Measurements from ENCODE around the gene PTDSS2. TPM values are rescaled to one million over a fixed set of nuclear protein-coding genes. Genes with fewer than 3 reads are reported as not detected.
A peak's percentile ranks its signal among the peaks of the same experiment; 100 is the strongest.

PTDSS2 gene
- total and polyA plus RNA-seq, 9 of the 15 experiments (the other 6 are each of a cell fraction or from before 2014, with no cell fraction given): 0.45 to 53.9 (median 17.2) TPM

DNA sequence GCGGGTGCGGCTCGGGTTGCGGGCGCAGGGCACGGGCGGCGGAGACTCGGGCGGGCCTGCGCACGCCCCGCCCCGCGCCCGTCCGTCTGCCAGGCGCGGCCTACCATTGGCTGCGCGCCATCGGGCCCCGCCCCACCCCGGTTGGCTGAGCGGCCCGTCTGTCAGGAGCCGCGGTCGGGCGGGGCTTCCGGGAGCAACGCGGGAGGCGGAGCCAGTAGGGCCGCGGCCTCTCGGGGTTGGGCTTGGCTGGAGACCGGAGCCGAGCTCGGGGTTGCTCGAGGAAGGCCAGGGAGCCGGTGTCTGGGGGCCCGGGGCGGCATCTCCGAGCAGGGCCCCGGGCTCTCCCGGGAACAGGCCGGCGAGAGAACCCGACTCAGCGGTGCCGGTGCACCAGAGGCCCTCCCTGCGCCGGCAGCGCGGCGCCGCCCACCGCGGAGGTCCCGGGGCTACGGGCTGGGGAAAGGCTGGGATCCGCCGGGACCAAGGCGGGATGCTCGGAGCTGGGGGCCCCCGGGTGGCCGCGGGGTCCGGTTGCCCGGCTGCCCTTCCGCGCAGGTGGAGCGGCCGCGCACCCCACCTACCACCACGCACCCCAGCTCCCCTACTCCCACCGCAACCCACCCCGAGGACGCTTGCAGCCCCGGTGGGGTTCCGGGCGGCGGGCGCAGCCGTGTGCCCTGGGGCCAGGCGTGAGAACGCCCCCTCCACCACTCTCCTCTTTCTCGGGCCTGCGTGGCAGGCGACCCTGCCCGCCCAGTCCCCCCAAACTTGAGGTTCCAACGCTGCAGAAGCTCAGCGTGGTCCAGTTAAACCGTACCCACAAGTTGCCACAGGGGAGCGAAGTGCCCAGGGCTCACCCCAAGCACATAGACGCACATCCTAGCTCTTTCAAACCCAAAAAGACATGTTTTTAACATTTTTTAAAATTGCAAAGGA, 85.7 kb downstream of the PTDSS2 start, which contains the start of gene HRAS (continued):
- TF ChIP-seq, protein P1, sequence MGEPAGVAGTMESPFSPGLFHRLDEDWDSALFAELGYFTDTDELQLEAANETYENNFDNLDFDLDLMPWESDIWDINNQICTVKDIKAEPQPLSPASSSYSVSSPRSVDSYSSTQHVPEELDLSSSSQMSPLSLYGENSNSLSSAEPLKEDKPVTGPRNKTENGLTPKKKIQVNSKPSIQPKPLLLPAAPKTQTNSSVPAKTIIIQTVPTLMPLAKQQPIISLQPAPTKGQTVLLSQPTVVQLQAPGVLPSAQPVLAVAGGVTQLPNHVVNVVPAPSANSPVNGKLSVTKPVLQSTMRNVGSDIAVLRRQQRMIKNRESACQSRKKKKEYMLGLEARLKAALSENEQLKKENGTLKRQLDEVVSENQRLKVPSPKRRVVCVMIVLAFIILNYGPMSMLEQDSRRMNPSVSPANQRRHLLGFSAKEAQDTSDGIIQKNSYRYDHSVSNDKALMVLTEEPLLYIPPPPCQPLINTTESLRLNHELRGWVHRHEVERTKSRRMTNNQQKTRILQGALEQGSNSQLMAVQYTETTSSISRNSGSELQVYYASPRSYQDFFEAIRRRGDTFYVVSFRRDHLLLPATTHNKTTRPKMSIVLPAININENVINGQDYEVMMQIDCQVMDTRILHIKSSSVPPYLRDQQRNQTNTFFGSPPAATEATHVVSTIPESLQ (CRISPR knock-in tag; IDR thresholded peaks at IDR 0.05): no peak
- TF ChIP-seq ZNF184 (CRISPR knock-in tag; IDR thresholded peaks at IDR 0.05): no peak
- TF ChIP-seq ZNF780A (CRISPR knock-in tag; IDR thresholded peaks at IDR 0.05): no peak
- TF ChIP-seq, protein P2, sequence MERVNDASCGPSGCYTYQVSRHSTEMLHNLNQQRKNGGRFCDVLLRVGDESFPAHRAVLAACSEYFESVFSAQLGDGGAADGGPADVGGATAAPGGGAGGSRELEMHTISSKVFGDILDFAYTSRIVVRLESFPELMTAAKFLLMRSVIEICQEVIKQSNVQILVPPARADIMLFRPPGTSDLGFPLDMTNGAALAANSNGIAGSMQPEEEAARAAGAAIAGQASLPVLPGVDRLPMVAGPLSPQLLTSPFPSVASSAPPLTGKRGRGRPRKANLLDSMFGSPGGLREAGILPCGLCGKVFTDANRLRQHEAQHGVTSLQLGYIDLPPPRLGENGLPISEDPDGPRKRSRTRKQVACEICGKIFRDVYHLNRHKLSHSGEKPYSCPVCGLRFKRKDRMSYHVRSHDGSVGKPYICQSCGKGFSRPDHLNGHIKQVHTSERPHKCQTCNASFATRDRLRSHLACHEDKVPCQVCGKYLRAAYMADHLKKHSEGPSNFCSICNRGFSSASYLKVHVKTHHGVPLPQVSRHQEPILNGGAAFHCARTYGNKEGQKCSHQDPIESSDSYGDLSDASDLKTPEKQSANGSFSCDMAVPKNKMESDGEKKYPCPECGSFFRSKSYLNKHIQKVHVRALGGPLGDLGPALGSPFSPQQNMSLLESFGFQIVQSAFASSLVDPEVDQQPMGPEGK (CRISPR knock-in tag; IDR thresholded peaks at IDR 0.05; ENCODE audit: borderline replicate concordance): no peak
- TF ChIP-seq, protein P3, sequence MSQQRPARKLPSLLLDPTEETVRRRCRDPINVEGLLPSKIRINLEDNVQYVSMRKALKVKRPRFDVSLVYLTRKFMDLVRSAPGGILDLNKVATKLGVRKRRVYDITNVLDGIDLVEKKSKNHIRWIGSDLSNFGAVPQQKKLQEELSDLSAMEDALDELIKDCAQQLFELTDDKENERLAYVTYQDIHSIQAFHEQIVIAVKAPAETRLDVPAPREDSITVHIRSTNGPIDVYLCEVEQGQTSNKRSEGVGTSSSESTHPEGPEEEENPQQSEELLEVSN (IDR thresholded peaks at IDR 0.05; ENCODE audit: borderline replicate concordance in 1 of 2, extremely low read depth in 1 of 2, insufficient read depth in 1 of 2, insufficient read length in 1 of 2, low read depth in 1 of 2, low read length in 1 of 2, poor library complexity in 1 of 2, severe bottlenecking in 1 of 2): peak in 1 of 2 experiments; percentile 37
- no peak for TF ChIP-seq RBM22 (IDR thresholded peaks at IDR 0.05; ENCODE audit: low read depth, low read length, poor library complexity, severe bottlenecking)
- TF ChIP-seq PPARD (CRISPR knock-in tag; IDR thresholded peaks at IDR 0.05): no peak
- no peak for TF ChIP-seq CEBPB (tag; IDR thresholded peaks at IDR 0.05)
- TF ChIP-seq POLR2AphosphoS2 (IDR thresholded peaks at IDR 0.05; ENCODE audit: low read length): no peak
- TF ChIP-seq, protein P4, sequence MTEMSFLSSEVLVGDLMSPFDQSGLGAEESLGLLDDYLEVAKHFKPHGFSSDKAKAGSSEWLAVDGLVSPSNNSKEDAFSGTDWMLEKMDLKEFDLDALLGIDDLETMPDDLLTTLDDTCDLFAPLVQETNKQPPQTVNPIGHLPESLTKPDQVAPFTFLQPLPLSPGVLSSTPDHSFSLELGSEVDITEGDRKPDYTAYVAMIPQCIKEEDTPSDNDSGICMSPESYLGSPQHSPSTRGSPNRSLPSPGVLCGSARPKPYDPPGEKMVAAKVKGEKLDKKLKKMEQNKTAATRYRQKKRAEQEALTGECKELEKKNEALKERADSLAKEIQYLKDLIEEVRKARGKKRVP (CRISPR knock-in tag; IDR thresholded peaks at IDR 0.05): no peak
- TF ChIP-seq, protein P5, sequence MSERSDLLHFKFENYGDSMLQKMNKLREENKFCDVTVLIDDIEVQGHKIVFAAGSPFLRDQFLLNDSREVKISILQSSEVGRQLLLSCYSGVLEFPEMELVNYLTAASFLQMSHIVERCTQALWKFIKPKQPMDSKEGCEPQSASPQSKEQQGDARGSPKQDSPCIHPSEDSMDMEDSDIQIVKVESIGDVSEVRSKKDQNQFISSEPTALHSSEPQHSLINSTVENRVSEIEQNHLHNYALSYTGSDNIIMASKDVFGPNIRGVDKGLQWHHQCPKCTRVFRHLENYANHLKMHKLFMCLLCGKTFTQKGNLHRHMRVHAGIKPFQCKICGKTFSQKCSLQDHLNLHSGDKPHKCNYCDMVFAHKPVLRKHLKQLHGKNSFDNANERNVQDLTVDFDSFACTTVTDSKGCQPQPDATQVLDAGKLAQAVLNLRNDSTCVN (CRISPR knock-in tag; IDR thresholded peaks at IDR 0.05): no peak
- TF ChIP-seq SMC3 (conservative IDR thresholded peaks at IDR 0.05; ENCODE audit: insufficient read depth, low read depth, low read length): no peak
- TF ChIP-seq ZNF217 (CRISPR knock-in tag; IDR thresholded peaks at IDR 0.05): no peak
- no peak for TF ChIP-seq ZNF146 (CRISPR knock-in tag; IDR thresholded peaks at IDR 0.05; ENCODE audit: unreplicated experiment)
- TF ChIP-seq ZZZ3 (IDR thresholded peaks at IDR 0.05): no peak
